ENCODE data around the gene LRRC3B.

- TF ChIP-seq TAF1 (IDR thresholded peaks at IDR 0.05; ENCODE audit: borderline replicate concordance, insufficient read depth, low read length) (no peak), POLR2AphosphoS5 (IDR thresholded peaks at IDR 0.05; ENCODE audit: low read depth, low read length) (no peak), SIN3A (IDR thresholded peaks at IDR 0.05; ENCODE audit: borderline replicate concordance, insufficient read depth, low read length) (no peak)
Measured at GRCh38 chr3:26708501-26708900, 85.9 kb downstream of the LRRC3B start.
